Upper lobe of left lung (tissue), 4 donors: ENCODE measurements around the gene ST6GALNAC6.

Experiments used
- CTCF ChIP-seq, 6 experiments: fragments of 450-650 bp in 4 of 6; fragments of 200-600 bp in 2 of 6; sonication (generic) in 2 of 6; IDR thresholded peaks; one replicate each; pipeline ENCODE4 v1.5.1; 2016 to 2019; ENCODE audit warnings: antibody characterized with exemption in 6 of 6
- EP300 ChIP-seq, 4 donors: sonication (generic); formaldehyde crosslinking; IDR thresholded peaks; one replicate each; pipeline ENCODE4 v1.5.1; 2017; ENCODE audit warnings: antibody characterized with exemption in 4 of 4, control low read depth in 2 of 4
- POLR2A ChIP-seq, 4 donors: fragments of 450-650 bp; IDR thresholded peaks; one replicate each; pipeline ENCODE4 v1.5.1; 2016 to 2017; ENCODE audit warnings: antibody characterized with exemption in 4 of 4, mild to moderate bottlenecking in 2 of 4
- POLR2AphosphoS5 ChIP-seq, 2 donors: sonication (generic); formaldehyde crosslinking; IDR thresholded peaks; one replicate each; pipeline ENCODE4 v1.5.1; 2017; ENCODE audit warnings: antibody characterized with exemption in 2 of 2

GRCh38 chr9:127927988-127928675 lies 28.7 kb upstream of the ST6GALNAC6 start:
- TF ChIP-seq POLR2A (IDR thresholded peaks at IDR 0.05) (no peak), POLR2AphosphoS5 (IDR thresholded peaks at IDR 0.05) (no peak), CTCF (IDR thresholded peaks at IDR 0.05) (no peak), EP300 (IDR thresholded peaks at IDR 0.05) (no peak)
